ENCODE measurements around the gene TAX1BP1. TPM values are rescaled to one million over a fixed set of nuclear protein-coding genes. Genes with fewer than 3 reads are reported as not detected.

The TAX1BP1 gene
- total RNA-seq, 4 donors from 2014 or later: 65.0 to 77.0 (median 72.3) TPM

DNA sequence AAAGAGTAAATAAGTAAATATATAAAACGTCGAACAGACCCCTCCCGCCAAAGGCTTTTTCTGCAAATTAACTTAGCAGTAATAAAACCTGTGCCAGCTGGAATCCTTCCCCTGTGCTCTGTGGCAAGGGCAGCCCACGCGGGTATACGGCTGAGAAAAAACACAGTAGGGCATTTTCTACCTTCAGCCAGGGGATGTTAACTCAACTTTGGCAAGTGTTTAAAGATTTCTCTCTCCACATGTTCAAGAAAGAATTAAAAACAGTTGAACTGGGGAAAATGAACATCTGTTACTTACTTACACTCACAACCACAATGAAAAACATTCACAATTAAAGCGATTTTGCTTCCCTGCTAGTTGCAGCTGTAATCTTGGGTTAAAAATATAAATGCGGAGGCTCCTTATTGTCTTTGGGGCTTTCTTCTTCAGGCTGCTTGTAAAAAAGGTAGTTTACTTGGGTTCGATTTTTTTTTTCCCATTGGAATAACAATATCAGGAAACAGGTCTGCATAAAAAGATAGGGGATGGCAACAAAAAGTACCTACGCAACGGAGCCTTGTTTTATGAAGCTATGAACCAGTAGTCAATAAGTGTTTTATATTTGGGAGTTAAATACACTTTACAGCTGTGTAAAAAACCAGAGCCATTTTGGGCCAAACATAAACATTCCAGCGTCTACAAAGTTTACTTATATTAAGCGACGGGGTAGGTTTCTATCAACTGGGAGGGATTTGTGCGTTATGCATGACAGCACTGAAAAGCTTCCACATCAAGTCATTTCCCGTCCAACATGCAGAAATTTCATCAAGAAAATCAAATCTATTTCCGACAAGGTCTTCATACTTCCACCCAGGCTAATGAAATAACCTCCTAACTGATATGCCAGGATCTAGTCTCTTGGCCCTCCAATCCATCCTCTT lies 132.7 kb downstream of the TAX1BP1 start:
- TF ChIP-seq, protein P1, sequence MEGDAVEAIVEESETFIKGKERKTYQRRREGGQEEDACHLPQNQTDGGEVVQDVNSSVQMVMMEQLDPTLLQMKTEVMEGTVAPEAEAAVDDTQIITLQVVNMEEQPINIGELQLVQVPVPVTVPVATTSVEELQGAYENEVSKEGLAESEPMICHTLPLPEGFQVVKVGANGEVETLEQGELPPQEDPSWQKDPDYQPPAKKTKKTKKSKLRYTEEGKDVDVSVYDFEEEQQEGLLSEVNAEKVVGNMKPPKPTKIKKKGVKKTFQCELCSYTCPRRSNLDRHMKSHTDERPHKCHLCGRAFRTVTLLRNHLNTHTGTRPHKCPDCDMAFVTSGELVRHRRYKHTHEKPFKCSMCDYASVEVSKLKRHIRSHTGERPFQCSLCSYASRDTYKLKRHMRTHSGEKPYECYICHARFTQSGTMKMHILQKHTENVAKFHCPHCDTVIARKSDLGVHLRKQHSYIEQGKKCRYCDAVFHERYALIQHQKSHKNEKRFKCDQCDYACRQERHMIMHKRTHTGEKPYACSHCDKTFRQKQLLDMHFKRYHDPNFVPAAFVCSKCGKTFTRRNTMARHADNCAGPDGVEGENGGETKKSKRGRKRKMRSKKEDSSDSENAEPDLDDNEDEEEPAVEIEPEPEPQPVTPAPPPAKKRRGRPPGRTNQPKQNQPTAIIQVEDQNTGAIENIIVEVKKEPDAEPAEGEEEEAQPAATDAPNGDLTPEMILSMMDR (IDR thresholded peaks at IDR 0.05): no peak
- ATAC-seq (ENCODE audit: low FRiP score) (no peak), DNase-seq (ENCODE audit: low spot score) (no peak)

DNA sequence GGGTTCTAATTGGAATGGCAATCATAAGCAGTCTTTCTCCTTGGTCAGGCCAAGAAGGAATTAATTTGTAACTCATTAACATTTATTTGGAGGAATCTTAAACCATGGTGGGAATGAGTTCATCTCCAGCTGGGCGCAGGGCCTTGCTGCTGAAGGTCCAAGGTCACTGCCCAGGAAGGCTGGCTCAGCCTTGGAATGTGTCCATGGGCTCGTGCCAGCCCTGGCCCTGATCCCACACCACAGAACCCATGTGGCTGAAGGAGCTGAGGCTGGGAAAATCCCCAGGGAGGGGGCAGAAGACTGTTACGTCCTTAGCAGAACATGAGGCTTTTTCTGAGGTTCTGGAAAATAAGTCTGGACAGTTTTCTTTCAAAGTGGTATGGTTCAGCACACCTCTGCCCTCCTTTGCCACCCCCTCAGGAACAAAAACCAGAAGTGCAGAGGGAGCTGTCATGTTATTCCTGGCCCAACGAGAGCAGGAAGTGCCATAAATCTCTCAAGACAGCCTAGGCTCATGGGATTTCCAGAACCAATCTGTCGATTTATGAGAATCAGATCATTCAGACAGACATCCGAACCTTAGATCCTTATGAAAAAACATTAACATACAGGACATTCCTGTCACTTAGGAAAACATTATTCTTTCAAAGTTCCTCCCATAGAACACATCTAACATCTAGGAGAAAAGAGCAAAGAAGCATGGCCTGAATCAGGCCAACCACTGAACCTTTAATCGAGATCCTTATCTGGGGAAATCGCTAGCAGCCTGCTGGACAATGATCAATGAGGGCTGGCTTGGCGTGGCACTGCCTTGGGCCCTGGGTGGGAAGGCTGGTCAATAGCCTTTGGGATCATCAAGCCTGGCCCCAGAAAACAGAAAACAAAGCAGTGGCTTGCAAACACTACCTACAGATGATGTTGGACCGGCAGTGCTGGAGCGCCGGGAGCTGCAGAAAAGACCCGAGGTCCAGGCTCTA lies 134.3 kb downstream of the TAX1BP1 start:
- ATAC-seq (ENCODE audit: low FRiP score) (no peak), DNase-seq (ENCODE audit: low spot score) (no peak)
- TF ChIP-seq, protein P1 (IDR thresholded peaks at IDR 0.05): no peak

DNA sequence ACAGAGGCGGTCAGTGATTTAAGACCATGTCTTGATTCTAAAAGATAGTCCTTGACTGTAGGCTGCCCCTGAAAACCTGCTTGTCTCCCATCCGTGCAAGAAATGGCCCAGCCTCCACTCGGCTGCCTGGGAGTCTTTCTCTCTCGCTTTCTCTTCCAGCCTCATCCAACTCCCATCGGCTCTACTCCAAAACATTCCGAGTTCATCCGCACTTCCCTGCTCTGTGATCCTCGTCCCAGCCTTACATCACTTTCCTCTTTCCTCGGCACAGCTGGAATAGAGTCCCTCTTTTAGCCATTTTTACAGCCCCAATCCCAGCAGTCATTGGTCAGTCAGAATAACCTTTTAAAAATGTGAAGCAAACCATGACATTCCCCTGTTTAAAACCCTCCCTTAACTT lies 135.1 kb downstream of the TAX1BP1 start:
- DNase-seq (ENCODE audit: low spot score): no peak
- no peak for ATAC-seq (ENCODE audit: low FRiP score)
- TF ChIP-seq, protein P1 (IDR thresholded peaks at IDR 0.05): no peak

DNA sequence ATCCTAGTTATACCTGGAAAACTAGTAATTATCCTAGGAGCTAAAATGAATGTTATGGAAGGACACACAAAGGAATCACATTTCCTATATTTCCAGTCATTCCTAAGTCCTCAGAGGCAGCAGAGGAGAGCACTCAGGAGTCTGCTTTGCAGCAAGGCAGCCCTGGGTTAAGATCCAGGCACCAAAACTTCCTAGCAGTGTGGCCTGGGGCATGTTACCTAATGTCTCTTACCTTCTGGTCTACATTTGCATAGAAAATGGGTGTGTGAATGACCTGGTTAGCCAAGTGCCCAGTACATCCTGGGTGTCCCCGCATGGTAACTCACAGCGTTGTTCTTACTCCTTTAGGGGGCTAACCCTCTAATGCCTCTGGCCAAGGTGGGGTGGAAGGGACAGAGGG lies 135.9 kb downstream of the TAX1BP1 start:
- TF ChIP-seq, protein P1 (IDR thresholded peaks at IDR 0.05): no peak
- no peak for ATAC-seq (ENCODE audit: low FRiP score)

DNA sequence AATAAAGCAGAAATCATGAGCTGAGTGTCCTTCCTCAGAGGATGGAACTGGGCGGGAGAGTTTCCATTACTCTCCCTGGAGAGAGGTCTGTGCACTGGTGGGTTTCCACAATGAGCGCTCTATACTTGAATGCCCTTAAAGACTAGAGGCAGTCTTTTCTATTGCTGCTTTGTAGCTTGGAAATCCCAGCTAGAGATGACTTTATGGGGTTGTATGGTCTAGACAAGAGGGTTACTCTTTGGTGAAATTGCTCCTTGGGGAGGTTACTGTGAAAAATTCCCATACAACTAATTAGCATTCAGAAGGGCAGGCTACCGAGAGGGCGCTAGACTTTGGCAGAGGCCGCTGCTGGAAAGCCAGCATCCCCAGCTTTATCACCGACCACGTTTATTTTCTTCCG lies 136.8 kb downstream of the TAX1BP1 start:
- ATAC-seq (ENCODE audit: low FRiP score) (no peak), DNase-seq (ENCODE audit: low spot score) (no peak)
- TF ChIP-seq, protein P1 (IDR thresholded peaks at IDR 0.05): no peak

More for the DNA sequence above, 135.9 kb downstream of the TAX1BP1 start:
- DNase-seq (ENCODE audit: low spot score): no peak

Other genes with a start within 250 kb of the TAX1BP1 start
- 10 to 100 TPM; 35.9 to 71.5 (median 58.6) TPM for gene HIBADH, start 77.3 kb upstream of the TAX1BP1 start, total RNA-seq